ENCODE measurements around the gene TBC1D24.
"Not testable (repeated sequence)": the region's sequence is repeated elsewhere in the genome, so short reads cannot be mapped to it uniquely, and the experiment has no call there.

The TBC1D24 gene

DNA sequence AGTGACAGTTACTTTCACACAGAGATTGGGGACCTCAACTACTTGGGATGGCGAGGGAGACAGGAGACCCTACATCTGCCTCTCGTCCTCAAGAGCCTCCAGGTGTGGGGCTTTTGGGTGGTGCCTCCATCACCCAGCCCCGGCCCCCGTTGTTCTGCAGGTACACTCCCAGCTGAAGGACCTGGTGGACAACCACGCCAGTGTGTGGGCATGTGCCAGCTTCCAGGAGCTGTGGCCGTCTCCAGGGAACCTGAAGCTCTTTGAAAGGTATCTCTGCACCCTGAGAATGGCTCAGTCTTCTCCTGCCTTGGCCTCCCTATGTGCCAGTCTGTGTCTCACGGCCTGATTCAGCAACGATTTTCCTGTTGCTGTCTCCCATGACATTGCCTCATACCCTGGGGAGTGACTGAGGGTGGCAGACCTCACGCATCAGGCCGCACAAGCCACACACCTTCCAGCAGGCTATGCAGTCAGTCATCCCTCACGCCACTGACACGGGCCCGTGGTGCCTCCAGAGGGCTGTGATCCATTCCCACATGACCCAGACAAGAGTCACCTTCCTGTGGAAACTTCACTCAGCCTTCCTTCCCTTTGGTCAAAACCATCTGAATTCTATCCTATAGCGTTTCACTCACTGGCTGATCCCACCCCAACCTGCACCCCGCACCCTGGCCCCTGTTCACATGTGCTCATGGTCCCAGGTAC lies 42.0 kb upstream of the TBC1D24 start:
- no peaks in the 10 kb centered on the region for H3K27me3 ChIP-seq (ENCODE audit: control insufficient read depth, insufficient read depth, low read length)
- no peak overlapping the region for H3K4me3 ChIP-seq (ENCODE audit: low read length)
- no peak for DNase-seq (ENCODE audit: low read depth, low spot score)
- no peaks in the 10 kb centered on the region for H3K9me3 ChIP-seq (ENCODE audit: control insufficient read depth, insufficient read depth, low read length)
- H3K36me3 ChIP-seq (ENCODE audit: control insufficient read depth, insufficient read depth, low read length), result peaks cover 10% of the 10 kb centered on the region
- no peak overlapping the region for H3K27ac ChIP-seq (ENCODE audit: low read length)
- no peaks in the 10 kb centered on the region for H3K4me1 ChIP-seq (ENCODE audit: control insufficient read depth, insufficient read depth, low read length)
- no CpG with 5 or more reads among the region's 15 CpGs for WGBS (ENCODE audit: insufficient coverage, insufficient read length)

- not testable (repeated sequence) for DNase-seq (ENCODE audit: low read depth, low spot score); H3K27ac ChIP-seq (ENCODE audit: low read length); H3K9me3 ChIP-seq (ENCODE audit: control insufficient read depth, insufficient read depth, low read length); H3K4me3 ChIP-seq (ENCODE audit: low read length); H3K27me3 ChIP-seq (ENCODE audit: control insufficient read depth, insufficient read depth, low read length); H3K4me1 ChIP-seq (ENCODE audit: control insufficient read depth, insufficient read depth, low read length)
- peaks cover 23% of the 10 kb centered on the region for H3K36me3 ChIP-seq (ENCODE audit: control insufficient read depth, insufficient read depth, low read length)
- no CpG with 5 or more reads among the region's 4 CpGs for WGBS (ENCODE audit: insufficient coverage, insufficient read length)
Measured at GRCh38 chr16:2435236-2435635, 39.7 kb upstream of the TBC1D24 start.

GRCh38 chr16:2436110-2436509 lies 38.8 kb upstream of the TBC1D24 start:
- DNase-seq (ENCODE audit: low read depth, low spot score), result no peak
- H3K4me1 ChIP-seq (ENCODE audit: control insufficient read depth, insufficient read depth, low read length), result no peaks in the 10 kb centered on the region
- no peak overlapping the region for H3K4me3 ChIP-seq (ENCODE audit: low read length)
- H3K9me3 ChIP-seq (ENCODE audit: control insufficient read depth, insufficient read depth, low read length), result no peaks in the 10 kb centered on the region
- no CpG with 5 or more reads among the region's 9 CpGs for WGBS (ENCODE audit: insufficient coverage, insufficient read length)
- no peak overlapping the region for H3K27ac ChIP-seq (ENCODE audit: low read length)
- H3K36me3 ChIP-seq (ENCODE audit: control insufficient read depth, insufficient read depth, low read length), result peaks cover 27% of the 10 kb centered on the region
- no peaks in the 10 kb centered on the region for H3K27me3 ChIP-seq (ENCODE audit: control insufficient read depth, insufficient read depth, low read length)

- H3K9me3 ChIP-seq (ENCODE audit: control insufficient read depth, insufficient read depth, low read length), result no peaks in the 10 kb centered on the region
- H3K4me1 ChIP-seq (ENCODE audit: control insufficient read depth, insufficient read depth, low read length), result no peaks in the 10 kb centered on the region
- peaks cover 27% of the 10 kb centered on the region for H3K36me3 ChIP-seq (ENCODE audit: control insufficient read depth, insufficient read depth, low read length)
Measured at GRCh38 chr16:2437032-2437790, 37.7 kb upstream of the TBC1D24 start.

DNA sequence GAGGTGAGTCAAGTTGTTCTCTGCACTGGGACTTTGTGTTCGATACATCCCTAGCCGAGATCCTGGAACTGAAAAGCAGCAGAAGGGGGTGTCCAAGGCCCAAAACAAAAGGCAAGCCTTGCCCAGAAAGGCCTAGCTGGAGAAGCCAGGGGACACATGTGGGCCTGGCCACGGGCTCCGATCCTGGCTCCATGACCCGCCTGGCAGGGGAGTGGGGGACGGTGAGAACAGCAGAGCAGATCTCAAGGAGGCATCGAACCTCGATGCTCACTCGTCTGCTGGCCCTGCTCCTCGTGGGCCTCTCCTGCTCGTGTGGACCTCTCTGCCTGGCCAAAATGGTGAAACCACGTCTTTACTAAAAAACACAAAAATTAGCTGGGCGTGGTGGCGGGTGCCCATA lies 36.8 kb upstream of the TBC1D24 start:
- Histone ChIP-seq H3K27ac (ENCODE audit: low read length) (no peak overlapping the region), H3K4me3 (ENCODE audit: low read length) (no peak overlapping the region), H3K36me3 (ENCODE audit: control insufficient read depth, insufficient read depth, low read length) (peaks cover 22% of the 10 kb centered on the region), H3K4me1 (ENCODE audit: control insufficient read depth, insufficient read depth, low read length) (no peaks in the 10 kb centered on the region), H3K9me3 (ENCODE audit: control insufficient read depth, insufficient read depth, low read length) (no peaks in the 10 kb centered on the region), H3K27me3 (ENCODE audit: control insufficient read depth, insufficient read depth, low read length) (no peaks in the 10 kb centered on the region)
- WGBS (ENCODE audit: insufficient coverage, insufficient read length), result no CpG with 5 or more reads among the region's 14 CpGs
- no peak for DNase-seq (ENCODE audit: low read depth, low spot score)

More at GRCh38 chr16:2437032-2437790, 37.7 kb upstream of the TBC1D24 start:
- Histone ChIP-seq H3K27ac (ENCODE audit: low read length) (no peak overlapping the region), H3K27me3 (ENCODE audit: control insufficient read depth, insufficient read depth, low read length) (no peaks in the 10 kb centered on the region), H3K4me3 (ENCODE audit: low read length) (no peak overlapping the region)
- WGBS (ENCODE audit: insufficient coverage, insufficient read length), result no CpG with 5 or more reads among the region's 24 CpGs
- no peak for DNase-seq (ENCODE audit: low read depth, low spot score)

GRCh38 chr16:2439598-2439997 lies 35.3 kb upstream of the TBC1D24 start:
- peaks cover 22% of the 10 kb centered on the region for H3K36me3 ChIP-seq (ENCODE audit: control insufficient read depth, insufficient read depth, low read length)
- no peak for DNase-seq (ENCODE audit: low read depth, low spot score)
- no peak overlapping the region for H3K4me3 ChIP-seq (ENCODE audit: low read length)
- no peaks in the 10 kb centered on the region for H3K4me1 ChIP-seq (ENCODE audit: control insufficient read depth, insufficient read depth, low read length)
- no CpG with 5 or more reads among the region's 11 CpGs for WGBS (ENCODE audit: insufficient coverage, insufficient read length)
- no peak overlapping the region for H3K27ac ChIP-seq (ENCODE audit: low read length)
- no peaks in the 10 kb centered on the region for H3K27me3 ChIP-seq (ENCODE audit: control insufficient read depth, insufficient read depth, low read length)
- H3K9me3 ChIP-seq (ENCODE audit: control insufficient read depth, insufficient read depth, low read length), result no peaks in the 10 kb centered on the region

- H3K4me3 ChIP-seq (ENCODE audit: low read length); DNase-seq (ENCODE audit: low read depth, low spot score); H3K27me3 ChIP-seq (ENCODE audit: control insufficient read depth, insufficient read depth, low read length); H3K27ac ChIP-seq (ENCODE audit: low read length); H3K4me1 ChIP-seq (ENCODE audit: control insufficient read depth, insufficient read depth, low read length); H3K9me3 ChIP-seq (ENCODE audit: control insufficient read depth, insufficient read depth, low read length): not testable (repeated sequence)
- WGBS (ENCODE audit: insufficient coverage, insufficient read length), result no CpG with 5 or more reads among the region's 15 CpGs
- peaks cover 36% of the 10 kb centered on the region for H3K36me3 ChIP-seq (ENCODE audit: control insufficient read depth, insufficient read depth, low read length)
Measured at GRCh38 chr16:2441143-2441804, 33.7 kb upstream of the TBC1D24 start.

GRCh38 chr16:2443555-2443954 lies 31.4 kb upstream of the TBC1D24 start:
- H3K36me3 ChIP-seq (ENCODE audit: control insufficient read depth, insufficient read depth, low read length), result peaks cover 42% of the 10 kb centered on the region
- no peaks in the 10 kb centered on the region for H3K27me3 ChIP-seq (ENCODE audit: control insufficient read depth, insufficient read depth, low read length)
- H3K4me1 ChIP-seq (ENCODE audit: control insufficient read depth, insufficient read depth, low read length), result no peaks in the 10 kb centered on the region
- no peak overlapping the region for H3K27ac ChIP-seq (ENCODE audit: low read length)
- no peak overlapping the region for H3K4me3 ChIP-seq (ENCODE audit: low read length)
- WGBS (ENCODE audit: insufficient coverage, insufficient read length), result no CpG with 5 or more reads among the region's 9 CpGs
- no peaks in the 10 kb centered on the region for H3K9me3 ChIP-seq (ENCODE audit: control insufficient read depth, insufficient read depth, low read length)
- DNase-seq (ENCODE audit: low read depth, low spot score), result no peak

DNA sequence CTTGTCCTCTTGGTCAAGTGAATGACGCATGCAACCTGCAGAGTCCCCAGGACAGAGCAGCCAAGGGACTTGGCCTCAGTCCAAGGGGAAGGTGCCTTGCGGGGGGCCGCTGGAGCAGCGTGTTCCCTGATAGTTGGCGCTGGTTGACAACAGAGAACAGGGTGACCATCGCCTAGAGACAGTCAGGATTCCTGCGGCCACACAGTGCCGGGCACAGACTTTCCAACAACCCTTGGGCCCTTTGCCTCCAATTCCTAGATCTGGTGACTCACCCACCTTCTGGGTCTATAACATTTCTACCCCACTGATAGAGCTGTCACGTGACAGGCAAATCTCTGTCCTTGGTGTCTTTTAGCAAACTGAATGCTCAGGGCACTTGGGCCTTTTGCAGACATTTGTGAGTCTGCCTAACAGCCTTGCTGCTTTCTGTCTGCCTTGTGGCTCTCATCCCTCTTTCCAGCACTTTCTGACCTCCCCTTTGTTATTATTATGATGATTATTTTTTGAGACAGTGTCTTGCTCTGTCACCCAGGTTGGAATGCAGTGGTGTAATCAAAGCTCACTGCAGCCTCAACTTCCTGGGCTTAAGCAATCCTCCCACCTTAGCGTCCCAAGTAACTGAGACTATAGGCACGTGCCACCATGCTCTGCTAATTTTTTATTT lies 26.9 kb upstream of the TBC1D24 start:
- no peaks in the 10 kb centered on the region for H3K9me3 ChIP-seq (ENCODE audit: control insufficient read depth, insufficient read depth, low read length)
- no peaks in the 10 kb centered on the region for H3K27me3 ChIP-seq (ENCODE audit: control insufficient read depth, insufficient read depth, low read length)
- no peak for DNase-seq (ENCODE audit: low read depth, low spot score)
- H3K36me3 ChIP-seq (ENCODE audit: control insufficient read depth, insufficient read depth, low read length), result peaks cover 52% of the 10 kb centered on the region
- H3K27ac ChIP-seq (ENCODE audit: low read length), result no peak overlapping the region
- no CpG with 5 or more reads among the region's 11 CpGs for WGBS (ENCODE audit: insufficient coverage, insufficient read length)
- no peaks in the 10 kb centered on the region for H3K4me1 ChIP-seq (ENCODE audit: control insufficient read depth, insufficient read depth, low read length)
- H3K4me3 ChIP-seq (ENCODE audit: low read length), result no peak overlapping the region

DNA sequence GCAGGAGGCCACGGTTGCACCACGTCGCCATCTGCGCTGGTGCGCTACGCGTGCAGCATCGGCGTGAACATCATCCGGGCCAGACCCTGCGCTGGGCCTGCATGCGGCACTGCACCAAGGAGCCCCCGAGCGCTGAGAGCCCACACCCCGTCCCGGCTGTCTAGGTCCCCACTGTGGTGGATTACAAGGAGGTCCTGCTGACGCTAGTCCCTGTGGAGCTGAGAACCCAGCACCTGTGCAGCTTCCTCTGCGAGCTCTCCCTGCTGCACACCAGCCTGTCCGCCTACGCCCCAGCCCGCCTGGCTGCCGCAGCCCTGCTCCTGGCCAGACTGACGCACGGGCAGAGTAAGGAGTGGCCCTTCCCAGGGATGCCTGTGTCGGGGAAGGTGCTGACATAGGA lies 25.8 kb upstream of the TBC1D24 start:
- DNase-seq (ENCODE audit: low read depth, low spot score), result no peak
- Histone ChIP-seq H3K4me1 (ENCODE audit: control insufficient read depth, insufficient read depth, low read length) (no peaks in the 10 kb centered on the region), H3K4me3 (ENCODE audit: low read length) (no peak overlapping the region), H3K36me3 (ENCODE audit: control insufficient read depth, insufficient read depth, low read length) (peaks cover 61% of the 10 kb centered on the region), H3K9me3 (ENCODE audit: control insufficient read depth, insufficient read depth, low read length) (no peaks in the 10 kb centered on the region), H3K27me3 (ENCODE audit: control insufficient read depth, insufficient read depth, low read length) (no peaks in the 10 kb centered on the region), H3K27ac (ENCODE audit: low read length) (no peak overlapping the region)
- WGBS (ENCODE audit: insufficient coverage, insufficient read length), result no CpG with 5 or more reads among the region's 25 CpGs

All from iPS DF 6.9 (cell line).